ENCODE data around the gene ATF7IP.

DNA sequence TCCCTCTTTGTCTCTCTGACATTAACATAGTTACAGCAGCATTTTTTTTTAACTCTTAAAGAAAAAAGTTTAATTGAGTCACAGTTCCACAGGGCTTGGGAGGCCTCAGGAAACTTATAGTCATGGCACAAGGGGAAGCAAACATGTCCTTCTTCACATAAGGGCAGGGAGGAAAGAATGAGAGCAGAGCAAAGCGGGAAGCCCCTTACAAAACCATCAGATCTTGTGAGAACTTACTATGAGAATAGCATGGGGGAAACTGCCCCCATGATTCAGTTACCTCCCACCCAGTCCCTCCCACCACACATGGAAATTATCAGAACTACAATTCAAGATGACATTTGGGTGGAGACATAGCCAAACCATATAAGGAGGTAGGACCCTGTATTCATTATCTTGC lies 106.0 kb downstream of the ATF7IP start:
- TF ChIP-seq, protein P1, sequence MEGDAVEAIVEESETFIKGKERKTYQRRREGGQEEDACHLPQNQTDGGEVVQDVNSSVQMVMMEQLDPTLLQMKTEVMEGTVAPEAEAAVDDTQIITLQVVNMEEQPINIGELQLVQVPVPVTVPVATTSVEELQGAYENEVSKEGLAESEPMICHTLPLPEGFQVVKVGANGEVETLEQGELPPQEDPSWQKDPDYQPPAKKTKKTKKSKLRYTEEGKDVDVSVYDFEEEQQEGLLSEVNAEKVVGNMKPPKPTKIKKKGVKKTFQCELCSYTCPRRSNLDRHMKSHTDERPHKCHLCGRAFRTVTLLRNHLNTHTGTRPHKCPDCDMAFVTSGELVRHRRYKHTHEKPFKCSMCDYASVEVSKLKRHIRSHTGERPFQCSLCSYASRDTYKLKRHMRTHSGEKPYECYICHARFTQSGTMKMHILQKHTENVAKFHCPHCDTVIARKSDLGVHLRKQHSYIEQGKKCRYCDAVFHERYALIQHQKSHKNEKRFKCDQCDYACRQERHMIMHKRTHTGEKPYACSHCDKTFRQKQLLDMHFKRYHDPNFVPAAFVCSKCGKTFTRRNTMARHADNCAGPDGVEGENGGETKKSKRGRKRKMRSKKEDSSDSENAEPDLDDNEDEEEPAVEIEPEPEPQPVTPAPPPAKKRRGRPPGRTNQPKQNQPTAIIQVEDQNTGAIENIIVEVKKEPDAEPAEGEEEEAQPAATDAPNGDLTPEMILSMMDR (IDR thresholded peaks at IDR 0.05 in 8 of 11, conservative IDR thresholded peaks at IDR 0.05 in 3 of 11): no peak
- TF ChIP-seq POLR2A (IDR thresholded peaks at IDR 0.05): no peak
